ENCODE measurements around the gene ORC3.

DNA sequence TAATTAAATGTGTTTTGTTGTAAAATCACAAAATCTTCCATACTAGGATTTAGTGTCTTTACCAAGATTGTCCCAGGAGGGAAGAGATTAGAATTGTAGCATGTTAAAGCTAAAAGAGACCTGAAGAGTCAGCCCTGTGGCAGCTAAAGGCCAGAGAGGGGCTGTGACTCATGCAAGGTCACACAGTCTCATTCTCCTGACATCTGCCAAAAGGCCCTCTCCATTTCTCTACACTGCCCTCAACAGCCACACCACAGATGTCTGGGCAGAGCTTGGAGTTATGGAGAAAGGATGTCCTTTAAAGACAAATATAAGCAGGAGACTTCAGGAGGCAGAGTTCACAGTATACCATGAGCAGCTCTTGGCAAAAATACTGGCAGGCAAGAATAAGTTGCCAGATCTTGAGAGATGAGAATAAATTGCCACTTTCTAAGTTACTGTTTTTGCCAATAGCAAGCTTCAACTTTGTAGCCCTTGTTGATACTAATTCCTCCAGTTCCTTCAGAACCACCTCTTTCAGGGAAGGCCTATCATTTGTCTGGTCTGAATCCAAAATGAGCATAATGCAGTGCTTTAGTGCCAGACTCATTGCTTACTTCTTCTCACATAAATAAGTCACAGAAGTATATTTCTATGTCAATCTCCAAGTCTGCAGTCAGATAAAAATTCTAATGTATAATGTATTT is 70.4 kb downstream of the ORC3 start:
- TF ChIP-seq YY1 (IDR thresholded peaks at IDR 0.05; ENCODE audit: low read depth) (no peak), EP300 (IDR thresholded peaks at IDR 0.05; ENCODE audit: borderline replicate concordance) (no peak), FOXM1 (IDR thresholded peaks at IDR 0.05; ENCODE audit: borderline replicate concordance, low read depth) (no peak)
- TF ChIP-seq, protein P1, sequence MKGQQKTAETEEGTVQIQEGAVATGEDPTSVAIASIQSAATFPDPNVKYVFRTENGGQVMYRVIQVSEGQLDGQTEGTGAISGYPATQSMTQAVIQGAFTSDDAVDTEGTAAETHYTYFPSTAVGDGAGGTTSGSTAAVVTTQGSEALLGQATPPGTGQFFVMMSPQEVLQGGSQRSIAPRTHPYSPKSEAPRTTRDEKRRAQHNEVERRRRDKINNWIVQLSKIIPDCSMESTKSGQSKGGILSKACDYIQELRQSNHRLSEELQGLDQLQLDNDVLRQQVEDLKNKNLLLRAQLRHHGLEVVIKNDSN (IDR thresholded peaks at IDR 0.05): no peak
